ENCODE data around the gene PRUNE2. TPM values are rescaled to one million over a fixed set of nuclear protein-coding genes. Genes with fewer than 3 reads are reported as not detected.

Gene PRUNE2
- total and polyA plus RNA-seq, 2 of the 13 experiments (the other 11 are each of a cell fraction or from before 2014, with no cell fraction given) = 0.02 TPM; not detected in 1

DNA sequence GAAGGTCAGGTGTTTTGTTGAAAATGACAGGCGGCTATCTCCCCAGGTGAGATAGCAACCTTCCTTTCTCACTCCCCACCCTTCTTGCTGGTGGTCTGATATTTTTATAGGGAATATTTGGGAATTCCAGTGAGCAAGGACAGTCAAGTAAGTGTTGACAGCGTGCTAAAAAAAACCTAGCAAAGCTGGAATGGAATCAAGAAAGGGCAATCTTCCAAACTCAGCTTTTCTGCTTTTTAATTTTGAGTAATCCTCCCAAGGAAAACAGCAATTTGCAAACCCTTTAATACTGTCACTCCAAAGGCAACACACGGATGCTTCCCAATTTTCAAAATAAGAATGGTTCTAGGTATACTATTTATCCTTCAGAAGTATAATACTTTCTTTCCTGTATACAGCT is 285.3 kb downstream of the PRUNE2 start:
- H3K36me3 ChIP-seq (replicated peaks in 1 of 2; ENCODE audit: control insufficient read depth in 1 of 2, insufficient read depth in 2 of 2, low read length in 2 of 2) = no peaks in the 10 kb centered on the region
- TF ChIP-seq FOXK1 (CRISPR knock-in tag; IDR thresholded peaks at IDR 0.05; ENCODE audit: borderline replicate concordance, low read depth) (no peak), ZNF331 (CRISPR knock-in tag; IDR thresholded peaks at IDR 0.05) (no peak), GFI1 (CRISPR knock-in tag; IDR thresholded peaks at IDR 0.05; ENCODE audit: borderline replicate concordance) (no peak), NAIF1 (CRISPR knock-in tag; IDR thresholded peaks at IDR 0.05; ENCODE audit: borderline replicate concordance) (no peak), ZNF343 (CRISPR knock-in tag; IDR thresholded peaks at IDR 0.05) (no peak), NCOA5 (CRISPR knock-in tag; IDR thresholded peaks at IDR 0.05) (no peak), ZNF710 (CRISPR knock-in tag; IDR thresholded peaks at IDR 0.05; ENCODE audit: borderline replicate concordance) (no peak)
- TF ChIP-seq, protein P1, sequence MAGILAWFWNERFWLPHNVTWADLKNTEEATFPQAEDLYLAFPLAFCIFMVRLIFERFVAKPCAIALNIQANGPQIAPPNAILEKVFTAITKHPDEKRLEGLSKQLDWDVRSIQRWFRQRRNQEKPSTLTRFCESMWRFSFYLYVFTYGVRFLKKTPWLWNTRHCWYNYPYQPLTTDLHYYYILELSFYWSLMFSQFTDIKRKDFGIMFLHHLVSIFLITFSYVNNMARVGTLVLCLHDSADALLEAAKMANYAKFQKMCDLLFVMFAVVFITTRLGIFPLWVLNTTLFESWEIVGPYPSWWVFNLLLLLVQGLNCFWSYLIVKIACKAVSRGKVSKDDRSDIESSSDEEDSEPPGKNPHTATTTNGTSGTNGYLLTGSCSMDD (CRISPR knock-in tag; IDR thresholded peaks at IDR 0.05) = no peak
- no peak overlapping the region for H2AFZ ChIP-seq (ENCODE audit: low read length)
- no peak overlapping the region for H3K4me2 ChIP-seq (ENCODE audit: low read depth, low read length)
- H4K20me1 ChIP-seq (ENCODE audit: insufficient read depth, low read length) = no peaks in the 10 kb centered on the region
- H3K27me3 ChIP-seq (ENCODE audit: control insufficient read depth in 1 of 2, insufficient read depth in 2 of 2, low read length in 2 of 2) = 0 out of 5 replicates have a peak, but pooled peaks cover 0 to 1% of the 10 kb centered on the region in 2 experiments
- H3K4me1 ChIP-seq (ENCODE audit: insufficient read depth, low read length) = peaks cover 4% of the 10 kb centered on the region
- H3K27ac ChIP-seq (ENCODE audit: extremely low read length, insufficient read depth, low read length) = no peak overlapping the region
- ChIA-PET POLR2A (no interaction called here), CTCF (ENCODE audit: low intra/inter-chr PET ratio, low total read pairs) (no interaction called here)
- in situ Hi-C loops (cut with HindIII; ENCODE audit: extremely low pct_ligation_motif_present, low pct_unique_long_range_greater_than_20kb) = no loop called here
- H3K9ac ChIP-seq (ENCODE audit: insufficient read depth, low read depth, low read length) = no peak overlapping the region
- WGBS (ENCODE audit: low lambda C conversion rate) = 46% methylated on average over 3 of the region's 3 CpGs
- ATAC-seq = no peak
- H3K79me2 ChIP-seq (ENCODE audit: insufficient read depth, low read length) = no peaks in the 10 kb centered on the region
- H3K4me3 ChIP-seq (replicated peaks in 1 of 3; ENCODE audit: insufficient read depth in 1 of 3, low read depth in 2 of 3, low read length in 3 of 3) = no peak overlapping the region
- no peaks in the 10 kb centered on the region for H3K9me3 ChIP-seq (ENCODE audit: low read length)
- no peak for FAIRE-seq
- no TSS peak for BruUV-seq (replicated peaks)
- DNase-seq (ENCODE audit: low spot score) = no peak
- intact Hi-C loops (cut with micrococcal nuclease; ENCODE audit: unreplicated experiment) = no loop called here

Measured in HepG2 (cell line).